HuH-7 (cell line): ENCODE measurements around the gene ACTR10.
"Not testable (repeated sequence)": the region's sequence is repeated elsewhere in the genome, so short reads cannot be mapped to it uniquely, and the experiment has no call there.

Experiments used
- DNase-seq: peaks from one replicate; pipeline ENCODE4 v3.0.0; 2011; ENCODE audit warnings: low spot score

The ACTR10 gene

DNA sequence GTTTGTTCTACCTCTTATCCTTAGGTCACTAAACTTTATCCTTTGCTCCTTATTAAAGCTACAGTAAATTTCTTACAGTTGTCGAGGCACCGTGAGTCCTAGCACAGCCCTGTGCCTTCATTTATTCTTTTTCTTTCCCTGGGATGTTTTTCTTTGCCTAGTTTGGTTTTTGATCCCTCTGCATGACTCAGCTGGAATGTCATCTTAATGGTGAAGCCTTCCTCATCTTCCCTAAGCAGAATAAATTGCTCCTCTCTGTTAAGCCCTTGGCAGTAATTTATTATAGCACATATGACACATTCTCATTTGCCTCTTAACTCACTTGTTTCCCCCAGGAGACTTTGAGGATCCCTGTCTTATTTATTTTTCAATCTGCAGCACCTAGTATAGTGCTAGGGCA, 16.6 kb downstream of the ACTR10 start:
- DNase-seq, result no peak

DNA sequence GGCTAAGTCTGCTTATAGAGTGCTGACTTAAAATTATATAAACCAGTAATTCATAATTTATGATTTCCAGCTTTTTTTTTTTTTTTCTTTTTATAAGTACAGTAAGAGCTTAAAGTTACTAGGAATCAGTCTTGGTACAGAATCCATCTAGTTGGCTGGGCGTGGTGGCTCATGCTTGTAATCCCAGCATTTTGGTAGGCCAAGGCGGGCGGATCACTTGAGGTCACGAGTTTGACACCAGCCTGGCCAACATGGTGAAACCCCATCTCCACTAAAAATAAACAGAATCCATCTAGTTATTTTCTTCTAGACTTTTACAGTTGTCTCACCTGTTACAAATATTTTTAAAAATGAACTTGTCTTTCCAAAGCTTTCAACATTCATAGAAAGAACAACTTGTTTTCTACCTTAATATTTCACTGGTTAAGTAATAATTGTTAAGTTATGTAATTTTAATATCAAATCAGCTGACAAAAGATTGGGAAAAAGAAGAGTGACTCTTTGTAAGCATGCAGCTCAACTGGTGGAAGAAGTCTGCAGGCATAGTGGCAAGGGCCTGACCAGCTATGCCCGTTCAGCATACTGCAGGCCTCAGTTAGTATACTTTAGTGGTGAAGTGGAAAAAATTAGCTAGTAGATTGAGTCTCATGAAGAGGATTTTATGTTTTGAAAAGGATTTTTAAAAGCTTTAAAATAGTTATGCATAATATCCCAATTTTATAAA, 27.3 kb downstream of the ACTR10 start:
- DNase-seq, result no peak

DNA sequence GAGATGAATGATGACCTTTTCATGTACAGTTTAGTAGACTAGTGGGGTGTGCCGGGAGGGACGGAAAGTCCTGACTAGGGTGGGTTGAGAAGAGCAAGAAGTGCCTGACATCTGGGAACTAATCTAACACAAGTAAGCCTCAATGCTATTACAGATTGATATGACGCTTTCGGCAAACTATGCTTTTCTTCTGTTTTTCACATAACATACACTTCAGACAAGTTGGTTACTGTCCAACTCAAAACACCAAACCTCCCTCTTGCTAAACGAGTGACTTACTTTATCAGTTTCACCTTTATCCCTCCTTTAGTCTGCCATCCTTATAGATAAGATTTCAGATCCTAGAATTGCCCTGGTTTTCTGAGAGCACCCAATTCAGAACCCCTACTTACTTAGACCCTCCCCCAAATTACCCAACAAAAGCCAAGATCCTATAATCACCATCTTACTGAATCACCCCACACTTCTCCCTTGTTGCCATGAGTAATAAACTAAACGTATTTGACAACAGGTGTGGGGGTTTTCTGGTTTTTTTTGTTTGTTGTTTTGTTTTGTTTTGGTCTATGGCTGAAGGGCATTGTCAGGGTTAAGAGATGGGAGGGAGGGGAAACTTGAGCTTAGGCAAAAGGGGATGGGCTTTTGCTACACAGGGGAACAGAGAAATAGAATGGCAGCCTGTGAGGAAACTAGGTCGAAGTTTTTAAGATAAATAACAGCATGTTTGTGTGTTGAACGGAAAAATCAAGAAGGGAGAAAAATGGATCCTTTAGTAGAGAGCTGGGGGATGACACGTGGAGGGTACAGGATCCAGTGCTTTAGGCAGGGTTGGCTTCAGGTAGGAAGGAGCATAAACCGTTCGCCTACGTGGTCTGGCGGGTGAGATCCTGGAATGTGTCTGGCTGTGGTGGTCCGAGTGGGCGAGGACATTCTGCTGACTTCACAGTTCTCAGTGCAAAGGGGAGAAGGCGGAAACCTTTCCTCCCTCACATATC, 38.6 kb downstream of the ACTR10 start:
- peak; percentile 28 for DNase-seq

DNA sequence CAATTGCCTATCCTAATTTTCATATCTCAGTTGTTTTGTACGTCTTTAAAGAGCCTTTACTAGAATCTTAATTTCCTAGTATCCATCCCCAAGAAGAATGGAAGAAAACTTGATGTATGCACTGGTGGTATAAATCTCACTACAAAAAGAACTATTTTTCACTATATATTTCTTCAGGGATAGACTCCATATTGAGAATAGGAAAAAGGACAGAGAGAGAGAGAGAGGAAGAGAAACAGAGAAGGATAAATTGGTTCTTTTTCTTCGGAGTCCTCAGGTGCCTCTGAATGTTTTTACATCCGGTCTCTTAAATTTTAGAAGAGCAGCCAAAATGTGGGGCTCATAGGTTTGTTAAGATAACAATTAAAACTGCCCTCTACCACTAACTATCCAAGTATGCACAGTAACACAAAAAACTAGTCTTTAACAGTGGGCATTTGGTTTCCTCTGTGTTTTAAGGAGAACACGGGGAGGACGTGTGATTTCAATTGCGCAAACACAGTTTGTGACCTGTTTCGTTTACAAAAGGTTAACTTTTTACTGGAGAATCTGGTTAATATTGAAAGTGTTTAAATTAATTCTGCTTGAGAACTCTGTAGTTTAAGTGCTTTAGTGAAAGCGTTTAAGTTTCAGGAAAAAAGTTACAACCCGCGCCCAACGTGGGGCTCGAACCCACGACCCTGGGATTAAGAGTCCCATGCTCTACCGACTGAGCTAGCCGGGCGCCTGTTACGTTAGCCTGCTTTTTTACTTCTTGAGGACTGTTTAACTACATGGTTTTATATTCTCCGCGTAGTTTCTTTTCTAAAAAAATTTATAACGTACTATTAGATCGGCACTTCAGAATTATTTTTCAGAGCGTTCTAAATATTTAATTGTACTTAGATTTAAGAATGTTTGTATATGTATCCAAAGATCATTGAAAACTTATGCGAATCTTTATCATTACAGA, 39.6 kb downstream of the ACTR10 start:
- peak; percentile 15 for DNase-seq

GRCh38 chr14:58243790-58244555, 44.0 kb downstream of the ACTR10 start:
- no peak for DNase-seq

DNA sequence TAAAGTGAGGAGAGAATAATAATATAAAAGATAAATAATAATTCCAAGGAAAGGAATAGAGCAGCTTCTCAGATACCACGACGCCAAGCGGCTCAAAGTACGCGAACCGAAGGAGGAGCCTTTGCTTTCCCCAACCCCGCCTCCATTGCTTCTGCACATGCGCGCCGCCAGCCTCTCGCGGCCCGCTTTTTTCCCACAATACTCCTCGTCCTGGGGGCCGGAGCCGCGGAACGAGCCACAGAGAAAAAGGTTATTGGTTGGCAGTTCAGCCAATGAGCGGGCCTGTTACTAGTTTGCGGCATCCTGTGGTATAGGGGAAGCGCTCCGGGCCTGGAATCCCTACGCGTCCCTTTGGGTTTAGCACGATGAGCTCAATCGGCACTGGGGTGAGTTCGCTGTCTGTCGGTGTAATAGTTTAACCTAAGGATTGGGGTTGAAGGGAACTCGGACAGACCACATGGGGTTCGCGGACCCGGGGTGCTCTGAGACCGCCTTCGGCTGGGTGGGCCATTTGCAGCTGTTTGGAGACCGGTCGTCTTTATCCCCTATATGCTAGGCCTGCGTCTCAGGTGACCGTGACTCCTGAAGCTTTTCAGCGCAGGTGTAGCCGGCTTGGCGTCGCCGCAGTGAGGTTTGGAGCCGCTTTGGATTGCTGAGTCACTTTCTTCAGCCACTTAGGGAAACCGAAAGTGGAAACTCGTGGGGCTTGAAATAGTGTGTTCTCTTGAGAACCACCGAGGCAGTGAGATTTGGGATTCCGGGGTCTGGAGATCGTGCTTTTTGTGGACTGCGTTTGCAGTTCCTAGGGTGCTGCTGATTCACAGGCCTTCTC, 44.8 kb downstream of the ACTR10 start, which contains the start of gene PSMA3:
Gene PSMA3 (plus strand): TSS at position 288 of the 832 bp plus-strand sequence. CDS start 78 bp downstream, at position 366.
- peak; percentile 94 for DNase-seq

DNA sequence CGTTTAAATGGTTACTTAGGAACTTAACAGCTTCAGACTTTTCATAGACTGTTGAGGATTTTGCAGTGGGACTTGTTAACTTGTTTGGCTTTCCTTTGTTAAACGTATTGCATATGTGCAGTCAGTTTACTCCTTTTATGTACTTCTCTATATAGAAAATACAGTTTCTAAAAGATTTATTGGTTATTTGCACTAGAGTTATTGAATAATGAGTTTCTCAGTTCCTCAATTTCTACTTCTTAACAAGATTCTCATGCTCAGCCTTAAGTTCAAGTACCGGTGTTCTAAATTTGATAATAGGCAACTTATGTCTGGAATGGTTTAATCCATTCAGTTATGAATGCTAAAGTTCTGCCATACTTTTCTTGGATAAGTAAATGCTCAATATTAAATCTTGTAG, 45.6 kb downstream of the ACTR10 start:
- DNase-seq, result no peak

DNA sequence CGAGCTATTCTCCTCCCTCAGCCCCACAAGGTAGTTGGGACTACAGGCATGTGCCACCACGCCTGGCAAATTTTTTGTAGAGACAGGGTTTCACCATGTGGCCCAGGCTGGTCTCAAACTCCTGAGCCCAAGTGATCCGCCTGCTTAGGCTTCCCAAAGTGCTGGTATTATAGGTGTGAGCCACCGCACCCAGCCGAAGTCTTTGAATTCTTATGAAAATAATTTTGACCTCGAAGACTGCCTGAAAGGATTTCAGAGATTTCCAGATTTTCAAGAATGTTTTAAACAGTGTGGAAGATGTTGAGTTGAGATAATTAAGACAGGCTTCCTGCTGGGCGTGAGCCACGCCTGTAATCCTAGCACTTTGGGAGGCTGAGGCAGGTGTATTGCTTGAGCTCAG, 49.7 kb downstream of the ACTR10 start:
- DNase-seq, result no peak

- no peak for DNase-seq
Observed at GRCh38 chr14:58258156-58258555, 58.2 kb downstream of the ACTR10 start.

GRCh38 chr14:58262005-58262404, 62.1 kb downstream of the ACTR10 start:
- DNase-seq, result not testable (repeated sequence)

DNA sequence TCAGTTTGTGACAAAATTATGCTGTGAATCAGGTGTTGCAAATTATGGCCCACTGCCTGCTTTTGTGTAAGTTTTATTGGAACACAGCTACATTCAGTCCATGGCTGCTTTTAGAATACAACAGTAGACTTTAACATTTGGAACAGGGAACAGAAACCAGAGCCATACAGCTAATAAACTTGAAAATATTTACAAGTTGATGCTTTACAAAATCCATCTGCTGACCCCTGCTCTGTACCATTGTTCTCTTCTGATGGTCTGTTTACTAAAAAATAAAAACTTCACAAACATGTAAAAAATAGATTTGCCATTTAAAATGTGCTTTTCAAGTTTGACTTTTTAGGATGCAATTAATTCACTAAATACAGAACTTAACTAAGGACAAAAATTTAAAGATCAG, 65.5 kb downstream of the ACTR10 start:
- no peak for DNase-seq

DNA sequence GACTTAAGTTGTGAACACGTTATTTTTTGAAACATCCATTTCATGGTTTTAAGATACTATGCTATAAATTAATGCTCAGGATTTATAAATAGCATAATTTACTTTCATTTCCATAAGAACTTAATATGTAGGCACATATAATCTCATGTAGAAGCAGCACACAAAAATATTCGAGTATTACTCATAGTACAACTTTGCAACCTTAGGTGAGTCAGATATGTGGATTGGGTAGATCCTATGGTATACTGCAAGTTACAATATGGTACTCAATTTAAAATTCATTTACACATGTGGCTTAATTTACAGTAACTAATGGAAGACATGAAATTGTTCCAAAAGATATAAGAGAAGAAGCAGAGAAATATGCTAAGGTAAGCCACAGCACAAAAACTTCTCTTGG, 70.7 kb downstream of the ACTR10 start:
- DNase-seq, result no peak

GRCh38 chr14:58272588-58273372, 72.8 kb downstream of the ACTR10 start:
- peak; percentile 55 for DNase-seq

DNA sequence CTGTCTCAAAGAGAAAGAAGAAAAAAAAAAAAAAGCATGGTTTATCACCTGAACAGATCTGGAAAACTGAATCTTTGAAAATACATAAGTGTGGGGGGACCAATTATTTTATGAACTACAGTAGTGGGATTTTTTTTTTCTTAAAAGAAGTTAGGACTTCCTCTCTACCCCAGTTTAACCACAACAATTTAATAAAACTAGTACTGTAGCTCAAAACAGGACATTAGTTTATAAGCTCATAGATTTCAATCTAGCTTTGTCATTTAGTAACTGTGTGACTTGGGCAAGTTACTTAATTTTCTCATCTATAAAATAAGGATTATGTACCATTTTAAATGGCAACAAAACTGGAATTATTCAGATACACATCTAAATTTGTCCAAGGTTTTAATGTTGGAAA, 74.9 kb downstream of the ACTR10 start:
- no peak for DNase-seq

DNA sequence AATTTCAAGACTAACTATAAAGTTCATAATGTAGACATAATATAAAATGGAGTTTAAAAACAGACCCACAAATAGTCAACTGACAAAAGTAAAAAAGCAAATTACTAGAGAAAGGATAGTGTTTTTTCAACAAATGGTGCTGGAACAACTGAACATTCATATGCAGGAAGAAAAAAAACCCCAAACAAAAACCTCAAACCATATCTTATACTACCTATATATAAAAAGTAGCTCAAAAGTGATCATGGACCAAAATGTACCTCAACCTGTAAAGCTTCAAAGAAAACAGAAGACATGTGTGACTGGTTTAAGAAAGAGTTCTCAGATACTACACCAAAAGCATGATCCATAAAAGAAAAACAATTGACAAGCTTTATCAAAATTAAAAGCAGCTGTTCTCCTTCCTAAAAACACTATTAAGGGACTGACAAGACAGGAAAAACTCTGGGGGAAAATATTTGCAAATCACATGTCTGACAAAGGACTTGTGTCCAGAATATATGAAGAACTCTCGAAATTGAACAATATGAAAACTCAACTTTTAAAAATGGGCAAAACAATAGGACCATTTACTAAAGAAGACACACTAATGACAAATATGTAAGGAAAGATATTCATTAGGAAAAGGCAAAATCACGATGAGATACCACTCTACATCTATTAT, 75.7 kb downstream of the ACTR10 start:
- DNase-seq, result no peak

DNA sequence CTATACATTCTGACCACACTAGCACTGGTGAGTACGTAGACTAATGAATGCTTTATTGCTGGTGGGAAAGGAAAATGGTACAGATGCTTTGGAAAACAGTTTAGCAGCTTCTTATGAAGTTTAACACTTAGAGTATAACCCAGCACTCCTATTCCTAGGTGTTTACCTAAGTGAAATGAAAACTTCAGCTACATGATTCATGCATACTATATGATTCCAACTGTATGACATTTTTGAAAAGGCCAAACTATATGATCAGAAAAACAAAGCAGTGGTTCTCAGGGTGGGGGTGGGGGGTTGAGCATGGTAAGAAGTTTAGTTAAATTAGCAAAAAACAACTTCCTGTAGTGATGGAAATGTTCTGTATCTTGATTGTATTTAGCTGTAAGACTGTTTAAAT, 76.3 kb downstream of the ACTR10 start:
- DNase-seq, result no peak

GRCh38 chr14:58278177-58278576, 78.2 kb downstream of the ACTR10 start:
- no peak for DNase-seq

DNA sequence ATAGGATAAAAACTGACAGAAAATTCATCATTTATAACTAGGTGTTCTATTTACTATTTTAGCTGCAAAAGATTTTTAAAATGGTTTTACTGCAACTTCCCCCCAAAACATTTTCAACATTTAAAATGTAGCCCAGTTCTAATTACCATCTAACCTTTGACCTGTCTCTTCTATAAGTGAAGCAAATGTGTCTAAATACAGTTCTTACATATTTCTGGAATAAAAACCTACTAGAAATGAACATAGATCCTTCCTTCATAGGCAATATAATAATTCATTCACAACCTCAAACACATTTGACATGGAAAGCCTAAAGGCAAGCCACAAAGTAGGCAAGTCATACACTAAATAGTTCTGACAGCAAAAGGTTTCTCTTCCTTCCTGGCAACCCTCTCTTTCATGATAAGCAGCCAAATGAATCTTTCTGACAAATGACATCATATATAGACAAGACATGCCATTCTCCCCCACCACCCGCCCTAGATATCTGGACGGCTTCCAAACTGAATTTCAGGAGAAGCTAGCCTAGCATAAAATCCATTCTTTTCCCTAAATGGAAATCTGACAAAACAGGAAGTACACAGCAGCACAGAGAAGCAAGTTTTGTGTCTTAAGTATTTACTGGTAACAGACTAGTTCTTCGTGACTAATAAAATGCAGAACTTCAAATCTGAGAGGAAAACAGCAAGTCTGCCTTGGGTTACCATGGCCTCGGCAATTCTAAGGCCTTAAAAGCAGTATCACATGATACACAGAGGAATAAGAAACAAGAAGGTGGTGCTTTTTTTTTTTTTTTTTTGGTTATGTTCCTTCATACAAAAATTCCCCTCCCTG, 81.2 kb downstream of the ACTR10 start:
- no peak for DNase-seq
